Measurements from ENCODE around the gene AOC2. TPM values are rescaled to one million over a fixed set of nuclear protein-coding genes. Genes with fewer than 3 reads are reported as not detected.

The AOC2 gene
- total and polyA plus RNA-seq, 2 of the 13 experiments (the other 11 are each of a cell fraction or from before 2014, with no cell fraction given) = 1.2 to 3.3 TPM

DNA sequence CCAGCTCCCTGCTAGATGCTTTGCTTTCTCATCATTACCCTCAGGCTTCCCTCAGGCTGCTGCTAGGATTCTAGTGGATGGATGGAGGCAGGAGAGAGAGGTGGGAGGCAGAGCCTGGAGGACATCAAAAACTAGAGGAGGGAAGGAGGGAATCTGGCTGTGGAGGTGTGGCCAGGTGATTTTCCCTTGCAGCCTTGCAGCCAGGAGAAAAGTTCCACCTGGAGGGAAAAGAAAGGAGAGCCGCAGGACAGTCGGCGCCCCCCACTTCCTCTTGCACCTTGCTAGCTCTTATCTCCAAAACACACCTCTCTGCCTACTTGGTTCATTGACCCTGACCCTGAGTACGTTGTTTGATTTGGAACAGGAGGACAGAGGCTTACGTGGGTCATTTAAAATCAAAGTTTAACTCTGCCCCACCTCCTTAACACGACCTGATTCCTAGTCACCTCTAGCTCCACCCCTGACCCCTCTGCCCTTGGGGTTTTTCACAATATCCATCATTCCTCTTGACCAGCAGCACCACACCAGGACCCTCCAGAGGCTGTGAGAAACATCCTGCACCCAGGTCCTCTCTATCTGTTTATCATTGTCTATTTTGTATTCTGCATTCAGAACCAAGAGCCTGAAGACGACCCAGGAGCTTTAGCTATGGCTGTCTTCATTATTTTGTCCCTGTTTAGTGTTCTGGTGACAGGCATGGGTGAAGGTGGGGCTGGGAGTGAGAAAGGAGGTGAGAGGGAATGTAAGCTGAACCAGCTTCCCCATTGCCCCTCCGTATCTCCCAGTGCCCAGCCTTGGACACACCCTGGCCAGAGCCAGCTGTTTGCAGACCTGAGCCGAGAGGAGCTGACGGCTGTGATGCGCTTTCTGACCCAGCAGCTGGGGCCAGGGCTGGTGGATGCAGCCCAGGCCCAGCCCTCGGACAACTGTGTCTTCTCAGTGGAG, 22.5 kb downstream of the AOC2 start (continued):
- TF ChIP-seq MAFG (CRISPR knock-in tag; IDR thresholded peaks at IDR 0.05) (no peak), MBNL3 (CRISPR knock-in tag; conservative IDR thresholded peaks at IDR 0.05) (no peak), ZNF280B (CRISPR knock-in tag; IDR thresholded peaks at IDR 0.05; ENCODE audit: borderline replicate concordance) (no peak), SOX5 (CRISPR knock-in tag; IDR thresholded peaks at IDR 0.05; ENCODE audit: borderline replicate concordance) (peak; percentile 80), ZNF564 (CRISPR knock-in tag; IDR thresholded peaks at IDR 0.05) (no peak), FOXO1 (CRISPR knock-in tag; IDR thresholded peaks at IDR 0.05) (peak; percentile 61; the same call in 1 of the 2 replicates), FOXP1 (IDR thresholded peaks at IDR 0.05) (no peak), FOXP1 (CRISPR knock-in tag; IDR thresholded peaks at IDR 0.05) (peak; percentile 81), ZBTB42 (CRISPR knock-in tag; IDR thresholded peaks at IDR 0.05) (no peak), HDAC6 (IDR thresholded peaks at IDR 0.05; ENCODE audit: low read depth, low read length) (no peak), ZNF746 (CRISPR knock-in tag; IDR thresholded peaks at IDR 0.05) (peak; percentile 93; the same call in 1 of the 2 replicates), ZC3H13 (CRISPR knock-in tag; IDR thresholded peaks at IDR 0.05) (no peak)
- TF ChIP-seq, protein P1, sequence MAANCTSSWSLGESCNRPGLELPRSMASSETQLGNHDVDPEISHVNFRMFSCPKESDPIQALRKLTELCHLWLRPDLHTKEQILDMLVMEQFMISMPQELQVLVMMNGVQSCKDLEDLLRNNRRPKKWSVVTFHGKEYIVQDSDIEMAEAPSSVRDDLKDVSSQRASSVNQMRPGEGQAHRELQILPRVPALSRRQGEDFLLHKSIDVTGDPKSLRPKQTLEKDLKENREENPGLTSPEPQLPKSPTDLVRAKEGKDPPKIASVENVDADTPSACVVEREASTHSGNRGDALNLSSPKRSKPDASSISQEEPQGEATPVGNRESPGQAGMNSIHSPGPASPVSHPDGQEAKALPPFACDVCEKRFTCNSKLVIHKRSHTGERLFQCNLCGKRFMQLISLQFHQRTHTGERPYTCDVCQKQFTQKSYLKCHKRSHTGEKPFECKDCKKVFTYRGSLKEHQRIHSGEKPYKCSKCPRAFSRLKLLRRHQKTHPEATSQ (CRISPR knock-in tag; IDR thresholded peaks at IDR 0.05; ENCODE audit: borderline replicate concordance) = no peak; the same call in 1 of the 2 replicates
- TF ChIP-seq, protein P2, sequence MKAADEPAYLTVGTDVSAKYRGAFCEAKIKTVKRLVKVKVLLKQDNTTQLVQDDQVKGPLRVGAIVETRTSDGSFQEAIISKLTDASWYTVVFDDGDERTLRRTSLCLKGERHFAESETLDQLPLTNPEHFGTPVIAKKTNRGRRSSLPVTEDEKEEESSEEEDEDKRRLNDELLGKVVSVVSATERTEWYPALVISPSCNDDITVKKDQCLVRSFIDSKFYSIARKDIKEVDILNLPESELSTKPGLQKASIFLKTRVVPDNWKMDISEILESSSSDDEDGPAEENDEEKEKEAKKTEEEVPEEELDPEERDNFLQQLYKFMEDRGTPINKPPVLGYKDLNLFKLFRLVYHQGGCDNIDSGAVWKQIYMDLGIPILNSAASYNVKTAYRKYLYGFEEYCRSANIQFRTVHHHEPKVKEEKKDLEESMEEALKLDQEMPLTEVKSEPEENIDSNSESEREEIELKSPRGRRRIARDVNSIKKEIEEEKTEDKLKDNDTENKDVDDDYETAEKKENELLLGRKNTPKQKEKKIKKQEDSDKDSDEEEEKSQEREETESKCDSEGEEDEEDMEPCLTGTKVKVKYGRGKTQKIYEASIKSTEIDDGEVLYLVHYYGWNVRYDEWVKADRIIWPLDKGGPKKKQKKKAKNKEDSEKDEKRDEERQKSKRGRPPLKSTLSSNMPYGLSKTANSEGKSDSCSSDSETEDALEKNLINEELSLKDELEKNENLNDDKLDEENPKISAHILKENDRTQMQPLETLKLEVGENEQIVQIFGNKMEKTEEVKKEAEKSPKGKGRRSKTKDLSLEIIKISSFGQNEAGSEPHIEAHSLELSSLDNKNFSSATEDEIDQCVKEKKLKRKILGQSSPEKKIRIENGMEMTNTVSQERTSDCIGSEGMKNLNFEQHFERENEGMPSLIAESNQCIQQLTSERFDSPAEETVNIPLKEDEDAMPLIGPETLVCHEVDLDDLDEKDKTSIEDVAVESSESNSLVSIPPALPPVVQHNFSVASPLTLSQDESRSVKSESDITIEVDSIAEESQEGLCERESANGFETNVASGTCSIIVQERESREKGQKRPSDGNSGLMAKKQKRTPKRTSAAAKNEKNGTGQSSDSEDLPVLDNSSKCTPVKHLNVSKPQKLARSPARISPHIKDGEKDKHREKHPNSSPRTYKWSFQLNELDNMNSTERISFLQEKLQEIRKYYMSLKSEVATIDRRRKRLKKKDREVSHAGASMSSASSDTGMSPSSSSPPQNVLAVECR (CRISPR knock-in tag; IDR thresholded peaks at IDR 0.05; ENCODE audit: borderline replicate concordance) = no peak; the same call in 1 of the 2 replicates
- TF ChIP-seq, protein P3, sequence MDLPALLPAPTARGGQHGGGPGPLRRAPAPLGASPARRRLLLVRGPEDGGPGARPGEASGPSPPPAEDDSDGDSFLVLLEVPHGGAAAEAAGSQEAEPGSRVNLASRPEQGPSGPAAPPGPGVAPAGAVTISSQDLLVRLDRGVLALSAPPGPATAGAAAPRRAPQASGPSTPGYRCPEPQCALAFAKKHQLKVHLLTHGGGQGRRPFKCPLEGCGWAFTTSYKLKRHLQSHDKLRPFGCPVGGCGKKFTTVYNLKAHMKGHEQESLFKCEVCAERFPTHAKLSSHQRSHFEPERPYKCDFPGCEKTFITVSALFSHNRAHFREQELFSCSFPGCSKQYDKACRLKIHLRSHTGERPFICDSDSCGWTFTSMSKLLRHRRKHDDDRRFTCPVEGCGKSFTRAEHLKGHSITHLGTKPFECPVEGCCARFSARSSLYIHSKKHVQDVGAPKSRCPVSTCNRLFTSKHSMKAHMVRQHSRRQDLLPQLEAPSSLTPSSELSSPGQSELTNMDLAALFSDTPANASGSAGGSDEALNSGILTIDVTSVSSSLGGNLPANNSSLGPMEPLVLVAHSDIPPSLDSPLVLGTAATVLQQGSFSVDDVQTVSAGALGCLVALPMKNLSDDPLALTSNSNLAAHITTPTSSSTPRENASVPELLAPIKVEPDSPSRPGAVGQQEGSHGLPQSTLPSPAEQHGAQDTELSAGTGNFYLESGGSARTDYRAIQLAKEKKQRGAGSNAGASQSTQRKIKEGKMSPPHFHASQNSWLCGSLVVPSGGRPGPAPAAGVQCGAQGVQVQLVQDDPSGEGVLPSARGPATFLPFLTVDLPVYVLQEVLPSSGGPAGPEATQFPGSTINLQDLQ (CRISPR knock-in tag; IDR thresholded peaks at IDR 0.05) = no peak

Measured in HepG2 (cell line).